NB4 (cell line): Measurements from ENCODE around the gene TOP2A.

ENCODE experiments used
- DNase-seq: peaks from one replicate; pipeline ENCODE4 v3.0.0; 2010; ENCODE audit warnings: low read depth
- H3K4me3 ChIP-seq: one replicate; pipeline ENCODE4 v1.5.1; 2011; ENCODE audit warnings: mild to moderate bottlenecking, low read depth, low read length, moderate library complexity
- CTCF ChIP-seq: IDR thresholded peaks from one replicate; pipeline ENCODE4 v1.5.1; 2012; ENCODE audit warnings: low read depth, low read length
- MYC ChIP-seq: IDR thresholded peaks from 2 replicates; pipeline ENCODE4 v1.6.1; 2011; ENCODE audit warnings: low read depth, low read length
- POLR2A ChIP-seq: IDR thresholded peaks from 2 replicates; pipeline ENCODE4 v1.6.1; 2011; ENCODE audit warnings: mild to moderate bottlenecking; ENCODE audit not compliant: insufficient read length; ENCODE audit errors: extremely low read depth
- TF ChIP-seq, protein P1 (sequence below): IDR thresholded peaks from 2 replicates; pipeline ENCODE4 v1.6.1; 2011; ENCODE audit warnings: low read depth, low read length

The TOP2A gene

DNA sequence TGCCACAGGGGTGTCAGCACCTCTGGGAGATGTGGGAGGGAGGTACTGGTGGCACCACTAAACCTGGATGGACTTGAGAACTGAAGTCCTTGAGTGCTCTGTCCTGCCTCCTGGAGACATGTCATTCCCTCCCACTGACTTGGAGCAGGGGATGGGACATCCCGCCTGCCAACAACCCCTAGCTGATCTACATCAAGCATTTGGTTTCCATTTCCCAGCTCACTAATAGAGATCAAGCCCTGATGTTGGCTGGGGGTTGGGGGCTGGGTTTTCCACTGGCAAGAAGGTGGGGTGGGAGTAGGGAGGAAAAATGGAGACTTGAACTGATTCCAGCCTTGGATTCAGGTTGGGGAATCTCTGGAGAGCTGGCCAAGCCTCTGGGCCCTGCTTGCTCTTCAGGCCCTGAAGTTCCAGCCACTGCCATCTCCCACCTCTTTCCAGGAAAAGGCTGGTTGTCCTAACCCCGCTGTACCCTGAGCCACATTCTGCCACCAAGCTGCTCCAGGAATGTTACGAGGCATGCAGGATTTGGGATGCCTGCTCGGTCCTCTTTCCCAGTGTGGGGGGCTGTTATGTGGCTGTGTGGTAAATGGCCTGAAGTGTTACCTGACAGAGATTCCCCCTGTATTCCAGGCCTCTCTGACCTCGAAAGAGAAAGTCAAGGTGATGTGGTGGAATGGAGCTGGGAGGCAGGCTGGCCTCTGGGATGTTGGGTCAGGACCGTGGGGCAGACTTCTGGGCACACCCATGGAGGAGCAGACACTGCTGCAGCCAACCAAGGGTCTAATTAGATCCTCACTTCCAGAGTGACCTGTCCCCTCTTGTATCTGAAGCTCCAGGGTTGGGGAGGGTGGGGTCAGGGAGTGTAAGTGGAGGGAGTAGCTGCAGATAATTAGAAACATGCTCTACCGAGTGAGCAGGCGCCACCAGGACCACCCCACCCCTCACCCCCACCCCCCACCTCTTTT, 42.2 kb upstream of the TOP2A start:
- no peak for TF ChIP-seq MYC
- TF ChIP-seq, protein P1, sequence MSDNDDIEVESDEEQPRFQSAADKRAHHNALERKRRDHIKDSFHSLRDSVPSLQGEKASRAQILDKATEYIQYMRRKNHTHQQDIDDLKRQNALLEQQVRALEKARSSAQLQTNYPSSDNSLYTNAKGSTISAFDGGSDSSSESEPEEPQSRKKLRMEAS: no peak
- no peak overlapping the region for H3K4me3 ChIP-seq
- no peak for DNase-seq

DNA sequence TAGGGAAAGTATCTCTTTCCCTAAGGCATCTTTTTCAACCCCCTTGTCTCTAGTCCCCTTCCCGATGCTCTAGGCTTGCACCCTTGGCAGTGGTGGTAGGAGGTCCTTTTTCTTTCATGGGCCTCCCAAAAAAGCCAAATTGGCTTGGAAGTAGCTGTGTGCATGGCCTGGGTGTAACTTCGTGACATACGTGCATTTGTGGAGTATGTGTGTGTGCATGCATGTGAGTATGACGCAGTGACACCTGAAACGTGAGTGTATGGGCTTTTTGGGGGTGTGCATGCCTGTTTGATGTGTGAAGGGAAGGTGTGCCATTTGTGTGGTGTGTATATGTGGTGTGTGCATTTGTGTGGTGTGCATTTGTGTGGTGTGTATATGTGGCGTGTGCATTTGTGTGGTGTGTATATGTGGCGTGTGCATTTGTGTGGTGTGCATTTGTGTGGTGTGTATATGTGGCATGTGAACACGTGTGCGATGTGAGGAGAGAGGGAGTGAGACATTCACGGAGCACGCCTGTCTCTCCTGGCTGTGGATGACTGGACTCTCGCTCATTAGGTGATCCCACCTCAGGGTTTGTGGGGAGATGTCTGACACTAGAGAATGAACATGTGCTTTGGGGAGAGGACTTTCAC, 41.3 kb upstream of the TOP2A start:
- DNase-seq: no peak
- H3K4me3 ChIP-seq: no peak overlapping the region
- TF ChIP-seq MYC (no peak), POLR2A (no peak), CTCF (no peak)
- TF ChIP-seq, protein P1: no peak

DNA sequence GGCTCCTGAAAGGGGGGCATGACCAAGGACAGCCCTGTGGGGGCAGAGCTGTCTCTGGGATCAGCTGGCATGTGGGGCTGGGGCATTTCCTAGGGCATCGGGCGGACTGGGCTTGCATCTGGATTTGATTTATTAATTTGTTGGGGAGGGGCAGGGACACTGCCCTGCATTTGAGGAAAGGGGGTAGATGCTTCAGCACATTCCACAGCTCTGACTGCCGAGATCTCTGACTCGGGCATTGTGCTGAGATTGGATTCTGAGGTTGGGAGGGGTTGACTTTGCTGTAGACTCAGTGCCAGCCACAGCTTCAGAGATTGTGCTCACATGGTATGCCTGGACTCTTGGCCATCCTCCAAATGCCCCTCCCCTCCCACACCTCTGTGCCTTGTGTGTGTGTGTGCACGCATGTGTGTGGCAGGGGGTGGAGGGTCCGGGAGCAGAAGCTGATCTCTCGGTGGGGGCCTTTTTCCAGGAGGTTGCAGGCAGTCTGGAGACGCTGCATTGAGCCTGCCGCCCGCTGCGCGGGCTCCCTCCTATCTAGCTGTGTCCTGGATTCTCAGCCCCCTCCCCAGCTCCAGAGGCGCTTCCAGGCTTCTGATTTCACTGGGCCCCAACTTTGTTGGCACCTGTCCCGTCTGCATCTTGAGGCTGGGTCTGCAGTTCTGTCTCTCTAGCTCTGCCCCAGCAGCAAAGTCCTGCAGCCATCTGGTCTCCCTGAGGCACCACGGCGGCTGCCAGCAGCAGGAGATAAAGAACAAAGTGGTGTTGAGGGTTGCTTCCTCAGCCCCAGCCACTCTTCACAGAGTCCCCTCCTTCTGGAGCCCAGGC, 40.5 kb upstream of the TOP2A start:
- TF ChIP-seq CTCF (no peak), POLR2A (no peak), MYC (no peak)
- TF ChIP-seq, protein P1: no peak
- DNase-seq: no peak

DNA sequence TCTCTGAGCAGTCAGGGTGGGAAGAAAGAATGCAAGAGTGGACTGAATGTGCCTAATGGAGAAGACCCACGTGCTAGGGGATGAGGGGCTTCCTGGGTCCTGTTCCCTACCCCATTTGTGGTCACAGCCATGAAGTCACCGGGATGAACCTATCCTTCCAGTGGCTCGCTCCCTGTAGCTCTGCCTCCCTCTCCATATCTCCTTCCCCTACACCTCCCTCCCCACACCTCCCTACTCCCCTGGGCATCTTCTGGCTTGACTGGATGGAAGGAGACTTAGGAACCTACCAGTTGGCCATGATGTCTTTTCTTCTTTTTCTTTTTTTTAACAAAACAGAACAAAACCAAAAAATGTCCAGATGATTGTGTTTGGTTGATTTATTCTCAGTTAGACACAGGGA, 39.7 kb upstream of the TOP2A start:
- DNase-seq: no peak
- TF ChIP-seq POLR2A: no peak
- TF ChIP-seq, protein P1: no peak
- no peak for TF ChIP-seq MYC
- TF ChIP-seq CTCF: no peak
- no peak overlapping the region for H3K4me3 ChIP-seq

More for the DNA sequence above, 40.5 kb upstream of the TOP2A start:
- H3K4me3 ChIP-seq: no peak overlapping the region

- TF ChIP-seq, protein P1: no peak
- no peak for TF ChIP-seq CTCF
- TF ChIP-seq POLR2A: no peak
- DNase-seq: no peak
- no peak overlapping the region for H3K4me3 ChIP-seq
Measured at GRCh38 chr17:40456396-40456951, 38.8 kb upstream of the TOP2A start.
